HEK293 (cell line): ENCODE data around the gene PARS2.

Experiments used
- CTCF ChIP-seq: fragments of 450-650 bp; formaldehyde crosslinking; IDR thresholded peaks from 2 replicates; pipeline ENCODE4 v1.5.1; 2016; ENCODE audit warnings: missing biosample characterization, missing genetic modification characterization
- KLF7 ChIP-seq: fragments of 450-650 bp; formaldehyde crosslinking; IDR thresholded peaks from 2 replicates; pipeline ENCODE4 v1.5.1; 2016; ENCODE audit warnings: missing biosample characterization, missing genetic modification characterization, borderline replicate concordance
- REPIN1 ChIP-seq: fragments of 450-650 bp; formaldehyde crosslinking; IDR thresholded peaks from 2 replicates; pipeline ENCODE4 v1.5.1; 2017; ENCODE audit warnings: missing biosample characterization, missing genetic modification characterization, low read depth
- ZFHX2 ChIP-seq: fragments of 450-650 bp; formaldehyde crosslinking; conservative IDR thresholded peaks from 2 replicates; pipeline ENCODE4 v1.5.1; 2016; ENCODE audit warnings: missing biosample characterization, missing genetic modification characterization

- TF ChIP-seq CTCF (no peak), REPIN1 (tag by site-specific recombination) (no peak), ZFHX2 (tag by site-specific recombination) (peak; percentile 32; the same call in 1 of the 2 replicates), KLF7 (no peak)
These were observed 42.7 kb upstream of the PARS2 start for GRCh38 chr1:54806931-54807611.
